Fibroblast of skin of scalp (primary cell): ENCODE measurements around the gene MYO18B.

ENCODE experiments used
- DNase-seq: peaks from one replicate; pipeline ENCODE4 v3.0.0-alpha.2; 2013

Gene MYO18B

GRCh38 chr22:25714739-25715138 lies 27.2 kb upstream of the MYO18B start:
- no peak for DNase-seq

- DNase-seq, result no peak
Observed at GRCh38 chr22:25716637-25717036, 25.4 kb upstream of the MYO18B start.

- DNase-seq, result no peak
Observed at GRCh38 chr22:25718135-25718840, 23.7 kb upstream of the MYO18B start.

- DNase-seq, result no peak
Observed at GRCh38 chr22:25722223-25722622, 19.8 kb upstream of the MYO18B start.

GRCh38 chr22:25722626-25723025 lies 19.4 kb upstream of the MYO18B start:
- no peak for DNase-seq

- peak; percentile 13 for DNase-seq
Observed at GRCh38 chr22:25726241-25726640, 15.7 kb upstream of the MYO18B start.

GRCh38 chr22:25728071-25728470 lies 13.9 kb upstream of the MYO18B start:
- DNase-seq, result no peak

GRCh38 chr22:25729016-25729995 lies 12.7 kb upstream of the MYO18B start:
- no peak for DNase-seq

GRCh38 chr22:25735650-25736049 lies 6.3 kb upstream of the MYO18B start:
- DNase-seq, result no peak

- no peak for DNase-seq
Observed at GRCh38 chr22:25736378-25737011, 5.5 kb upstream of the MYO18B start.

GRCh38 chr22:25739659-25740344 lies 2.2 kb upstream of the MYO18B start:
- DNase-seq, result no peak

GRCh38 chr22:25742918-25743708 lies 1.1 kb downstream of the MYO18B start:
- no peak for DNase-seq

GRCh38 chr22:25744694-25745093 lies 2.7 kb downstream of the MYO18B start:
- DNase-seq, result no peak

- DNase-seq, result peak; percentile 12
Observed at GRCh38 chr22:25745341-25746011, 3.5 kb downstream of the MYO18B start.

GRCh38 chr22:25746012-25746373 lies 4.0 kb downstream of the MYO18B start:
- no peak for DNase-seq

GRCh38 chr22:25747245-25747944 lies 5.4 kb downstream of the MYO18B start:
- peak; percentile 71 for DNase-seq

- no peak for DNase-seq
Observed at GRCh38 chr22:25748140-25748539, 6.2 kb downstream of the MYO18B start.

GRCh38 chr22:25748704-25749103 lies 6.7 kb downstream of the MYO18B start:
- DNase-seq, result no peak

GRCh38 chr22:25749420-25750169 lies 7.6 kb downstream of the MYO18B start:
- DNase-seq, result no peak
